H1 (cell line): Measurements from ENCODE around the gene H6PD. TPM values are rescaled to one million over a fixed set of nuclear protein-coding genes. Genes with fewer than 3 reads are reported as not detected.

Experiments used
- polyA plus RNA-seq, 7 experiments: library from polyadenylated mRNA; depleted of rRNA in 3 of 7; stranded (reverse) in 5 of 7; unstranded in 2 of 7; fragments of >200 nt in 5 of 7; fragments of 200-250 nt in 2 of 7; gene quantifications; 1 replicate in 5 of 7; 2 replicates in 1 of 7; 4 replicates in 1 of 7; pipeline versions ENCODE4 v1.2.1 to v1.2.3, GENCODE V29; 2011 to 2013; ENCODE audit warnings: missing spikeins in 2 of 7, mixed read lengths in 2 of 7
- total RNA-seq: library from RNA; stranded (reverse); fragmentation: NEBNext Ultra II Directional; extraction: Animal tissue kit (Norgen Biotek cat#: 25700); gene quantifications from 2 replicates; pipeline ENCODE4 v1.2.1, GENCODE V29; 2021

Gene H6PD
- total and polyA plus RNA-seq, 2 of the 8 experiments (the other 6 are each of a cell fraction or from before 2014, with no cell fraction given), result 3.6 to 3.8 TPM

Other genes with a start within 250 kb of the H6PD start
- not detected in 2 replicates for gene SLC2A7, start 208.4 kb upstream of the H6PD start, total RNA-seq
- gene SLC2A7, start 208.4 kb upstream of the H6PD start, polyA plus RNA-seq (2011; rRNA removed), result not detected in 2 replicates
- not detected in 2 replicates for gene SLC2A5, start 165.1 kb upstream of the H6PD start, total RNA-seq
- gene SLC2A5, start 165.1 kb upstream of the H6PD start, polyA plus RNA-seq (2011; rRNA removed), result 0.12 and 0.14 TPM in 2 replicates
- gene GPR157, start 105.7 kb upstream of the H6PD start, total RNA-seq, result 9.8 and 11.0 TPM in 2 replicates
- 1.0 and 17.5 TPM in 2 replicates for gene GPR157, start 105.7 kb upstream of the H6PD start, polyA plus RNA-seq (2011; rRNA removed)
- gene SPSB1, start 58.1 kb downstream of the H6PD start, total RNA-seq, result 4.0 and 5.3 TPM in 2 replicates
- gene SPSB1, start 58.1 kb downstream of the H6PD start, polyA plus RNA-seq (2011; rRNA removed), result 6.4 and 8.2 TPM in 2 replicates